ENCODE measurements around the gene PCDH15. TPM values are rescaled to one million over a fixed set of nuclear protein-coding genes. Genes with fewer than 3 reads are reported as not detected.

PCDH15 gene
- total RNA-seq, 4 donors from 2014 or later: 0.14 to 0.48 (median 0.37) TPM; not detected in 1

GRCh38 chr10:54799506-54799905 is 1.5 kb downstream of the PCDH15 start:
- H3K4me3 ChIP-seq: no peak overlapping the region
- no peaks in the 10 kb centered on the region for H3K27me3 ChIP-seq
- 43 to 48% methylated on average over 1 of the region's 1 CpG for WGBS, 2 donors (ENCODE audit: low coverage in 1 of 2)
- no peaks in the 10 kb centered on the region for H3K36me3 ChIP-seq
- H3K9me3 ChIP-seq: no peaks in the 10 kb centered on the region
- in situ Hi-C loops (cut with MboI; ENCODE audit: low pct_ligation_motif_present in 1 of 4, low pct_unique_long_range_greater_than_20kb in 1 of 4, low sequenced_read_pairs in 3 of 4) (no loop called here), intact Hi-C loops (cut with DNase I; ENCODE audit: low total_unique reads) (no loop called here)
- no peaks in the 10 kb centered on the region for H3K4me1 ChIP-seq
- DNase-seq: no peak
- no peak overlapping the region for H3K27ac ChIP-seq
- TF ChIP-seq EP300 (IDR thresholded peaks at IDR 0.05; ENCODE audit: low read depth) (no peak), POLR2A (IDR thresholded peaks at IDR 0.05) (no peak), POLR2AphosphoS5 (IDR thresholded peaks at IDR 0.05) (no peak)
- TF ChIP-seq, protein P1, sequence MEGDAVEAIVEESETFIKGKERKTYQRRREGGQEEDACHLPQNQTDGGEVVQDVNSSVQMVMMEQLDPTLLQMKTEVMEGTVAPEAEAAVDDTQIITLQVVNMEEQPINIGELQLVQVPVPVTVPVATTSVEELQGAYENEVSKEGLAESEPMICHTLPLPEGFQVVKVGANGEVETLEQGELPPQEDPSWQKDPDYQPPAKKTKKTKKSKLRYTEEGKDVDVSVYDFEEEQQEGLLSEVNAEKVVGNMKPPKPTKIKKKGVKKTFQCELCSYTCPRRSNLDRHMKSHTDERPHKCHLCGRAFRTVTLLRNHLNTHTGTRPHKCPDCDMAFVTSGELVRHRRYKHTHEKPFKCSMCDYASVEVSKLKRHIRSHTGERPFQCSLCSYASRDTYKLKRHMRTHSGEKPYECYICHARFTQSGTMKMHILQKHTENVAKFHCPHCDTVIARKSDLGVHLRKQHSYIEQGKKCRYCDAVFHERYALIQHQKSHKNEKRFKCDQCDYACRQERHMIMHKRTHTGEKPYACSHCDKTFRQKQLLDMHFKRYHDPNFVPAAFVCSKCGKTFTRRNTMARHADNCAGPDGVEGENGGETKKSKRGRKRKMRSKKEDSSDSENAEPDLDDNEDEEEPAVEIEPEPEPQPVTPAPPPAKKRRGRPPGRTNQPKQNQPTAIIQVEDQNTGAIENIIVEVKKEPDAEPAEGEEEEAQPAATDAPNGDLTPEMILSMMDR (IDR thresholded peaks at IDR 0.05): no peak

- Histone ChIP-seq H3K27me3 (no peaks in the 10 kb centered on the region), H3K27ac (no peak overlapping the region), H3K36me3 (no peaks in the 10 kb centered on the region), H3K4me1 (no peaks in the 10 kb centered on the region), H3K9me3 (no peaks in the 10 kb centered on the region), H3K4me3 (no peak overlapping the region)
- TF ChIP-seq, protein P1 (IDR thresholded peaks at IDR 0.05): no peak
- TF ChIP-seq POLR2AphosphoS5 (IDR thresholded peaks at IDR 0.05) (no peak), EP300 (IDR thresholded peaks at IDR 0.05; ENCODE audit: low read depth) (no peak), POLR2A (IDR thresholded peaks at IDR 0.05) (no peak)
- intact Hi-C loops (cut with DNase I; ENCODE audit: low total_unique reads): no loop called here
- in situ Hi-C loops (cut with MboI; ENCODE audit: low pct_ligation_motif_present in 1 of 4, low pct_unique_long_range_greater_than_20kb in 1 of 4, low sequenced_read_pairs in 3 of 4): no loop called here
- WGBS, 2 donors (ENCODE audit: low coverage in 1 of 2): 52 to 58% methylated on average over 9 of the region's 9 CpGs
- DNase-seq: no peak
Observed at GRCh38 chr10:54797636-54798321, 3.3 kb downstream of the PCDH15 start.

DNA sequence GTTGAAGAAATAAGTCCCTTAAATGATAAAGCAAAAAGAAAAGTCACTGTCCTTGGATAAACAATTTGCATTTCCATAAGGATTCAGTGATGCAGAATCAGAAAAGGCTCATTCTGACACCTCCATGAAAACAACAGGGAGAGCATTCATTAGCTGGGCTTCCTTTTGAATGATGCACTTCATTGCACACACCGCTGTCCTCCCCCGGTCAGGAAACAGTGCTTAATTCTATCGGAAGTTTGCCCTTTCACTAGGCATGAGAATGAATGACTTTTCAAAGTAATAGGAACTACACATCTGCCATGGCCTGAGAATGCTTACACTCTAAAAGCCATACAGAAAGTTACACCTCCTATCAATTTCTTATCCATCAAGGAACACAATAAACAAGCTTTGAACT is 4.2 kb downstream of the PCDH15 start:
- Histone ChIP-seq H3K36me3 (no peaks in the 10 kb centered on the region), H3K4me1 (no peaks in the 10 kb centered on the region), H3K9me3 (no peaks in the 10 kb centered on the region), H3K4me3 (no peak overlapping the region), H3K27ac (no peak overlapping the region), H3K27me3 (no peaks in the 10 kb centered on the region)
- intact Hi-C loops (cut with DNase I; ENCODE audit: low total_unique reads): no loop called here
- TF ChIP-seq EP300 (IDR thresholded peaks at IDR 0.05; ENCODE audit: low read depth) (no peak), POLR2A (IDR thresholded peaks at IDR 0.05) (no peak), POLR2AphosphoS5 (IDR thresholded peaks at IDR 0.05) (no peak)
- TF ChIP-seq, protein P1 (IDR thresholded peaks at IDR 0.05): no peak
- in situ Hi-C loops (cut with MboI; ENCODE audit: low pct_ligation_motif_present in 1 of 4, low pct_unique_long_range_greater_than_20kb in 1 of 4, low sequenced_read_pairs in 3 of 4): no loop called here
- 62% methylated on average over 3 of the region's 3 CpGs; no CpG with 5 or more reads in 1 of the 2 donors for WGBS, 2 donors (ENCODE audit: low coverage in 1 of 2)
- no peak for DNase-seq

- intact Hi-C loops (cut with DNase I; ENCODE audit: low total_unique reads): no loop called here
- no peaks in the 10 kb centered on the region for H3K27me3 ChIP-seq
- H3K4me1 ChIP-seq: no peaks in the 10 kb centered on the region
- no peak overlapping the region for H3K4me3 ChIP-seq
- no peaks in the 10 kb centered on the region for H3K9me3 ChIP-seq
- TF ChIP-seq POLR2AphosphoS5 (IDR thresholded peaks at IDR 0.05) (no peak), EP300 (IDR thresholded peaks at IDR 0.05; ENCODE audit: low read depth) (no peak), POLR2A (IDR thresholded peaks at IDR 0.05) (no peak)
- TF ChIP-seq, protein P1 (IDR thresholded peaks at IDR 0.05): no peak
- H3K27ac ChIP-seq: no peak overlapping the region
- no peaks in the 10 kb centered on the region for H3K36me3 ChIP-seq
- in situ Hi-C loops (cut with MboI; ENCODE audit: low pct_ligation_motif_present in 1 of 4, low pct_unique_long_range_greater_than_20kb in 1 of 4, low sequenced_read_pairs in 3 of 4): no loop called here
- DNase-seq: no peak
- WGBS, 2 donors (ENCODE audit: low coverage in 1 of 2): 78 to 84% methylated on average over 4 of the region's 4 CpGs
Observed at GRCh38 chr10:54776622-54777021, 24.4 kb downstream of the PCDH15 start.
